B cell (primary cell): ENCODE measurements around the gene STXBP6.

Experiments
- EZH2 ChIP-seq: IDR thresholded peaks from 2 replicates; pipeline ENCODE4 v1.6.1; 2012; ENCODE audit warnings: borderline replicate concordance, low read depth, mild to moderate bottlenecking, moderate library complexity, low read length; ENCODE audit not compliant: insufficient read depth, poor library complexity, severe bottlenecking
- TF ChIP-seq, protein P1 (sequence below): fragments of 200-600 bp; IDR thresholded peaks from one replicate; pipeline ENCODE4 v1.8.0; 2022; ENCODE audit warnings: antibody characterized with exemption, mild to moderate bottlenecking

- TF ChIP-seq, protein P1, sequence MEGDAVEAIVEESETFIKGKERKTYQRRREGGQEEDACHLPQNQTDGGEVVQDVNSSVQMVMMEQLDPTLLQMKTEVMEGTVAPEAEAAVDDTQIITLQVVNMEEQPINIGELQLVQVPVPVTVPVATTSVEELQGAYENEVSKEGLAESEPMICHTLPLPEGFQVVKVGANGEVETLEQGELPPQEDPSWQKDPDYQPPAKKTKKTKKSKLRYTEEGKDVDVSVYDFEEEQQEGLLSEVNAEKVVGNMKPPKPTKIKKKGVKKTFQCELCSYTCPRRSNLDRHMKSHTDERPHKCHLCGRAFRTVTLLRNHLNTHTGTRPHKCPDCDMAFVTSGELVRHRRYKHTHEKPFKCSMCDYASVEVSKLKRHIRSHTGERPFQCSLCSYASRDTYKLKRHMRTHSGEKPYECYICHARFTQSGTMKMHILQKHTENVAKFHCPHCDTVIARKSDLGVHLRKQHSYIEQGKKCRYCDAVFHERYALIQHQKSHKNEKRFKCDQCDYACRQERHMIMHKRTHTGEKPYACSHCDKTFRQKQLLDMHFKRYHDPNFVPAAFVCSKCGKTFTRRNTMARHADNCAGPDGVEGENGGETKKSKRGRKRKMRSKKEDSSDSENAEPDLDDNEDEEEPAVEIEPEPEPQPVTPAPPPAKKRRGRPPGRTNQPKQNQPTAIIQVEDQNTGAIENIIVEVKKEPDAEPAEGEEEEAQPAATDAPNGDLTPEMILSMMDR = no peak
- TF ChIP-seq EZH2 = no peak
Measured at GRCh38 chr14:25086081-25086480, 36.1 kb upstream of the STXBP6 start.
